ENCODE measurements around the gene SIM1.

SIM1 gene

DNA sequence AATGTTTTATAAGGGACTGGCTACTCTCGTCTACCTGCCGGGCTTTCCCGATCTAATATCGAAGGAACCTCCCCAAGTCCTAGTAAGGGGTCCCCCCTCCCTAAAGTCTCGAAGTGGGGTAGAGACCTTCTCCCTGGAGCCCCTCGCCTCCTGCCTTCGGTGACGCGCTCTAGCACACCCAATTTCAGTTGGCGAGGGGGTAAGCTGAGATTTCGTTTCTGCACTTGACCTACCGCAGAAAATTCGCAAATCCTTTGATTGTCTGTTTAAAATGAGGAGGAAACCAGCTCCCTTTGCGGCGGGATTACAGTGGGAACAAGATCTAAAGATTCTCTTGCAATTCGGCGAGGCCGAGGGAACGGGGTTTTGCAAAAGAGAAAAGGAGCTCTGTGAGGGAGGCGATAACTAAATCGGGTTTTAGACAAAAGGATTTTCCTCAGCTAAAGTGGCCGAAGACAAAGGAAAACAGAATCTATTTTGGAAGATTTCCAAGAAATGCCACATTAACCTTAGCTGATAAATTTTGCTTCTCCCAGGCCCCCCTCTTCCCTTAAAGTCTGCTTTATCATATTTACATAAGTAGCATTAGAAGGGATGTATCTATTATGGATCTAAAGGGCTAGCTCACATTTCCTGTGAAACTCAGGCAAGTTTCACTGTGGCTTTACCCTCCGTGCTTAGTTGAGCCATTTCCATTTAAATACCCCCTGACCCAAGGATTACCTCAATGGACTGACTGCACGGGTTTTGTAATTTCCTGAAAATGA, 8.4 kb downstream of the SIM1 start:
- DNase-seq: no peak

GRCh38 chr6:100455230-100456124, 9.2 kb downstream of the SIM1 start:
- no peak for DNase-seq

DNA sequence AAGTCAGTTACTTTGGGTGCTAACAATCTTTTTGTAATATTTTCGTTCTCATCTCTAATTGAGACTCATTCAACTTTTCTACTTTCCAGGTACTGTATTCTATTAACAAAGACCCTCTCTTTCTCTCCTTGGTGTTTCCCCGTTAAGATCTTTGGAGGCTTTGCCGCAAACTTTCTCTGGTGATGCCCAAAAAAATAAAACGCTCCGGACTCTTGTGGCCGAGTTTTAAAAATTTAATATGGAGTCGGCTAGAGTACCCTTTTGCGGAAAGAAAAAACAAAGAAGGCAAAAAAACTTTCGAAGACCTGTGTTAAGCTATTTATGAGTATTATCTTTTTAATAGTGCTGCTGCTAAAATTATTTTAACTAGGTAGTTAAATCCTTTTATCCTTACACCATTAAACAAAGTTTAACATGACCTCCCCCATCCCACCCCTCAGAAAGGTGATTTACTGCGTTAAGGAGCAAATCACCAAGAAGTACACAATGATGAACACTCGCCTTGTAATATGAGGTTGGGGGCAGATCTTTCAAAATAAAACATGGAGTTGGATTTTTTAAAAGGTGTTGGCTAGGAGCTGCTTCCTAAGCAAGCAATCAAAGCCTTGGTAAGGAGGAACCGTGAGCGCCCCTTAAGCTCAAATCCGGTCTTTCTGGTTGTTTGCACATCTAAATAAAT, 10.0 kb downstream of the SIM1 start:
- DNase-seq: no peak

DNA sequence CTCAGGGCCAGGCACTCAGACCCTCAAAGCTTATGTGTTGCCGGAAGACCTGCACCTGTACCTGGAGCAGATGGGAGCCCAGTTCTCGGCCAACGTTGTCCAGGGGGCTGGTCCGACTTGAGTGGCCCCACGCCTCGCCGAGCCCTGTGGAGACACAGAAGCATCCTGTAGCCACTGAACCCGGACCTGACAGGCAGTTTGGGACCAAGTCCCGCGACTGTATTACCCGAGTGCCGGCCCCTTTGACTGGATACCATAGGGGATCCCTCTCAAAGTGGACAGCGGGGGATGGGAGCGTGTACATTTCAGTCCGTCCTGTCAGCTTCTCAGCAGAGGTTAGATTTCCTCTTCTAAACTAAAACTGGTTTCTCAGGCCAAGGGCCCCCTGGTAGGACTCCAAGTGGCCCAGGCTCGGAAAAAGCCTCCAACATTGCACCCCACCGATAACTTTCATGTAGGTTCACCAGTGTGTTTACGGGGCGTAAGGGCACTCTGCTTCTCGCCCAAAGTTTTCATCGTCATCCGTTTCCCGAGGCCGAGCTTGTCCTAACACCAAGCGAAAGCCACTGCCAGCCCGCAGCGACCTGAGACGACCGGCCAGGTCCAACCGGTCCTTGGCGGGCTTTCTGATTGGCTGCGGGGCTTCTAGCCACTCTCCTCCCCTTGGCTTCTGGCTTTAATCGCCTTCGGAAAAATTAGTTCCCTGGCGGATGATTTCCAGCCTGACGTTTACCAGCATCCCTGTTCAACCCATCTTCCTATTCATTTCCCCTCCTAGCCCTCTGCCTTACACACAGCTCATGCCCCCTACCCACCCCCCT, 10.8 kb downstream of the SIM1 start:
- DNase-seq: no peak

DNA sequence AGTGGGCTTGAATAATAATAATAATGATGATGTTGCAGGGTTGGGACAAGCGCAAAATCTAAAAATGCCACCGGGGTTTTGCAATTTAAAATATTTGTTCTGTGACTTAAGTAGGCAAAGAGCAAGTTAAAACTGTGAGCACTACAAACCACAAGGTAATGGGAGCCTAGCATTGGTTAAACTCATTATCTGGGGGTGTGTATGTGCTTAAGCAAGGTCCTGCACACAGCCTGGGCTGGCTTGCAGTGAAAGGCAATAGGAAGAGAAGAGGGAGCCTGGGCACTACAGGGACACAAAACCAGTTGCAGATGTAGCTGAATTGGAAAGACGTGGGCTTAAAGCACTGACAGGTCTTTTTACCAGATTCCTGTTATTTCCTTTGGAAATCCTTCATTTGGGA, 11.7 kb downstream of the SIM1 start:
- DNase-seq: no peak

GRCh38 chr6:100451577-100451976, 13.1 kb downstream of the SIM1 start:
- DNase-seq: no peak

GRCh38 chr6:100449239-100449691, 15.5 kb downstream of the SIM1 start:
- DNase-seq: no peak

DNA sequence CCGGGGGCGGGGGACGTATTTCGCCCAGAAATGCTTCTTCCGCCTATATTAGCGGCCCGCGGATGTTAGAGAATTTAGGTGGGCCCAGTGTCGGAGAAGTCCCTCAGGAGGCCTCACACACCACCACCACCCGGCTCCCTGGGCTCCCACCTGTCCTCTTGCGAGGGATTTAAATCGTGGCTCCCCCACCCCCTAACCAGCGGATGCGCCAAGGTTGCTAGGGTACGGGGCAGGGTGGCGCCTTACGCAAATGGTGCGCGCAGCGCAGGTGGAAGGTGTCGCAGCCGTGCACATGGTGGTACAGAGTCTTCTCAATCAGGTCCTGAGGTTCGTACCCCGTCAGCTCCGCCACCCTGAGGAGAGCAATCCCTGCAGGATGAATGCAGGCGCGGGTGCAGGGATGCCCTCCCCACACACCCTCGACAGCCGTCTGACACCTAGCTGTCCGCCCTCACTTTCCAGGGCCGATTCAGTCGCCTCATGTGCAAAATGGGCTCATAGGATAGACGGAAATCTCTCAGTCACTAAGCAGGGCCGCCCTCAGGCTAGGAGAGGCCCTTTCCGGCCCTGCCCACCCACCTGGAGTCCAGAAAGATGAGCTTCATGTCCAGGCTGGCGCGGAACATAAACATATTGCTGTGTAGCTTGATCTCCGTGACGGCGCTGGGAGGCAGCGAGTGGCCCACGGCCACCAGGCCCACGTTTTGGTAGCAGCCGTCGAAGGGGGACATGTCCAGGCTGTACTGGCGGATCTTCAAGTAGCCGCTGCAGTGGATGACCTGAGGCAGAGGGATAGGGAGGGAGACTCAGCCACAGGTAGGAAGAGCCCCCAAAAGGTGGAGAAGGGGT, 16.6 kb downstream of the SIM1 start:
- no peak for DNase-seq

- DNase-seq: no peak
Observed at GRCh38 chr6:100447081-100447899, 17.4 kb downstream of the SIM1 start.

DNA sequence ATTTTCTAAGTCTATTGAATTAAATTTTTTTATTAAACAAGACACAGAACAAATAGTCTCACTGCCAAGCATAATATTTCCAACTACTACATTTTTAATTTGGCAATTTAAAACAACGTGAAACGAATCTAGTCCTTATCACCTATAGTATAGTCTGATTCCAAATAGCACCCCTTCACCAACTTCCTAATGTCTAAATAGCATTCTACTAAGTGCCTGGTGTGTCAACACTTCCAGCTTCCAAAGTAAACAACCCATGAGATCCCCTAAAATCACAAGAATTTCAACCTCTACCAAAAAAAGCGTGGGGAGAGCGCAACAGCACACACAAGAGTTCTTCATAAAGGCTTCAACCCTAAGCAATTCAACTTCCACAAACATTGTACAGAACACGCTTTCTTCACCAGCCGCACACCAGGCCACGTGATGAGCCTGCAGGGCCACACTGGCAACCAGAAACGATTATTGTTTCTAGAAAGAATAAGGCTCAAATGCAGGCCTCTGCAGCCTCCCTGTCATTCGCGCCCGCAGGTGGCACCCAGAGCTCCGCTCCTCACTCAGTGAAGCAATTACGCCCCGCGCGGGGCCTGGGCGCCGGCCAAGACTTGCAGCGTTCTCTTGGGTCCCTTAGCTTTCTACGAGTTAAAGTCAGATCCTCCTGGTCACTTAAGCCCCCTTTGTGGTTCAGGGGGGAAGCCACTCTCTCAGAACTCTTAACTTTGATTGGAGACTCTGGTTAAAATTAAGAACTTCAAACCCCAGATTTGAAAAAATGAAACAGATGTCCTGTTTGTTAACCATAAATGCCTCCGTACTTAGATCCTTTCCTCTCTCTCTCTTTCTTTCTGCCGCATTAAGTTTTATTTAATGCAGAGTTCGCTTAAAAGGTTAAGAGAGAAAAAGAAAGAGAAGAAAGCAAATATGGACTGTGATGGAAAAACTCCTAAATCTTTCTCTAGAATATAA, 18.3 kb downstream of the SIM1 start:
- DNase-seq: no peak

DNA sequence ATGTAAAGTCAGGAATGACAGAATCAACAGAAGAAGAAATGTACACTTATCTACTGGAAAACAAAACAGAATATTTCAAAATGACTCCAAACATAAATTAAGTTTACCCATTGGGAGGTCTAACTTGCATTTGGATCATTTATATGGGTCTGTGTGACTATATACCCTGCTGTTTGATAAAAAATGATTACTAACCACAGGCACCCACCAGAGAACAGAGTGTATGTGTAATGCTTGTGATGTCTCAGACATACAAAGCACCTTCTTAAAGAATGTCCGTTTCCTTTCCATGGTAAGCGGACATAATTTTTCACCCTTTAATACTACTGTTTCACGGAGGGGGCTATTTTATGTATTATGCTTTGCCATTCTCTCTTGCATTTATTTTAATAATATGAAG, 19.2 kb downstream of the SIM1 start:
- no peak for DNase-seq

GRCh38 chr6:100440935-100441334, 23.8 kb downstream of the SIM1 start:
- DNase-seq: no peak

GRCh38 chr6:100435299-100435698, 29.4 kb downstream of the SIM1 start:
- peak; percentile 54 for DNase-seq

DNA sequence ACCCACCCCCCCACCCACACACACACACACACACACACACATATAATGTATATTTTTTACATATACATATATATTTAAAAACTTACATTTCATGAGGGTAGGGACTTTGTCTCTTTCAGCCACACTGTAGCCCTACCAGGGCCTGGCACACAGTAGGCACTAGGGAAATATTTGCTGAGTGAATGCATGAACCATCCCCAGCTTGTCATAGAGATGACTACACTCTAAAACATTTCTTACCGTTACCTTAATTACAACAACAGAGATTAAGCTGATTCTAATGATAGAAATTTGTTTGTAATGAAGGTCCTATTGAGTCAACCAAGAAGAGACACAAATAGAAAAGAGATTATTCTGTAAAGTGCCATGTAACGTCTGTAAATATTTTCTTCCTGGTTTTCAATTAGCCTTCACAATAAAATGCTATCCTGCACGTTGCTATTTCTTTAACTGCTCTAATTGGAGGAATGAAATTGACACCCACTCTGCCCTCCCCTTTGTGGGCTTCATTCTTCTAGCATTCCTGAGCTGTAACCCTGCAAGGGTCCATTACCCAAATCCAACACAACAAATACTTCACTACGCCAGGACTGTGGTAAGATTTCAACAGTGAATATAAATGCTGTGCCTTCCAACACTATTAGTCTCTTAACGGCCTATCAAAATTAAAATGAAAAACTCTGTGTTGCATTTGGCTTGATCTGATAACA, 30.8 kb downstream of the SIM1 start:
- no peak for DNase-seq

GRCh38 chr6:100432136-100432535, 32.6 kb downstream of the SIM1 start:
- DNase-seq: no peak

GRCh38 chr6:100430962-100431361, 33.8 kb downstream of the SIM1 start:
- no peak for DNase-seq

- no peak for DNase-seq
Observed at GRCh38 chr6:100427452-100427851, 37.3 kb downstream of the SIM1 start.

DNA sequence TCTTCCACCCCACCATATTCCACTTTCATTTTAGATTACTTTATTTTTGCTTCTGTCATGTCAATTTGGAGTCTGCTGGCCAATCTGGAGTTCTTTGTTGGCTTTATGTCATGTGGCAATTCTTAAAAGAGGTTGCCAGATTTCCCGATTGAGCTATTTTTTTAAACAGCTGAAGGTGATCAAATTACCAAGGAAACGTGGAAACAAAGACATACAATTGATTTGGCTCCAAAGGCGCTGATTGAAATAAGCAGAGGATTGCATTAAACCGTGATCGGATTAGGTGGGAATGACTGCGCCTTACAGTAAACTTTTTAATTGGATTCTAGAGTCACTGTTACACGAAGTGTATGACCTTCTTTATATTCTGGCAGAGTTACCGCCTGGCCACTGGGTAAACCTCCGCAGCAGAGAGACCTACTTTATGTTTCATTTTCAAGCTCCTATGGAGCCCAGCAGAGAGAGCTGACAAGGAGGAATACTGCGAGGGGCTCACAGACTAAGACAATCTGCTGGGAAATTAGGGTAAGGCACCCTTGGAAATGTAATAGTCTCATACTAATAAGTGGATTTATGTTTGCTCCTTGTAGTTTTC, 37.9 kb downstream of the SIM1 start:
- DNase-seq: no peak

All from NCI-H226 (cell line).